Hematopoietic multipotent progenitor cell treated with erythropoietin and hydrocortisone succinate and interleukin-3 and kit ligand, for 6 days (in vitro differentiated cells): Measurements from ENCODE around the gene RPL27A.
A peak's percentile ranks its signal among the peaks of the same experiment; 100 is the strongest.

Source experiments
- DNase-seq: peaks from one replicate; pipeline ENCODE4 v3.0.0-alpha.2; 2015

Gene RPL27A

DNA sequence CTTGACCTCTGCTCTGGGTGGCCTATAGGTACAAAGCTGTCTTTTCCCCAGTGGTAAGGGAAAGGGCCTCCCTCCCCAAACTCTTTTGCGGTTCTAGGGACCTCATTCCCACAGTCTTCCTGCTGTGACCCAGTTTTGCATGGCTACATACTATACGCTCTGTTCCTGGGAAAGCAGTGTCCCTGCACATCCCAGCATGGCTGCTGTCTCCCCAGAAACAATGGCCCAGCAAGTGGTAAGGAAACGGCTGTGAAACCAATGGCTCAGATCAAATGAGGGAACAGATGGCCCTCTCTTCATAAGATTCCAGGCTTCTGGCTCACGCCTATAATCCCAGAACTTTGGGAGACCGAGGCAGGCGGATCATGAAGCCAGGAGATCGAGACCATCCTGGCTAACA, 41.1 kb downstream of the RPL27A start:
- no peak for DNase-seq

DNA sequence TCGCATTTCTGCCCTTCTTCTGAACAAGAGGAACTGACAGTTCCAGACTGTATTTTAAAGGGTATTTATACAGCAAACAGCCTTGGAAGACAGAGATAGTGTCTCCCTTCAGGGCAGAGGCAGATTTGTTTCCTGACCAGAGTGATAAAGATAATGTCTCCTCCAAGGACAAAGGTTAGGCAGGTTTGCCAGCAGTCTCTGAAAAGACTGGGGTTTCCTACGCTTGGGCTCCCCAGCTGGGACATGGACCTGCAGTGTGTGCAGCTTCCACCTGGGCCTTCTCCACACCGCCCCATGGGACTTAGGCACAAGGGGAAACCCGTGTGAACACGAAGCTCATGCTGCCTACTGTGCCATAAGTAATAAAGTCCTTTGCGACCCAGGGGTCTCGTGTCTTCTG, 42.1 kb downstream of the RPL27A start:
- no peak for DNase-seq

DNA sequence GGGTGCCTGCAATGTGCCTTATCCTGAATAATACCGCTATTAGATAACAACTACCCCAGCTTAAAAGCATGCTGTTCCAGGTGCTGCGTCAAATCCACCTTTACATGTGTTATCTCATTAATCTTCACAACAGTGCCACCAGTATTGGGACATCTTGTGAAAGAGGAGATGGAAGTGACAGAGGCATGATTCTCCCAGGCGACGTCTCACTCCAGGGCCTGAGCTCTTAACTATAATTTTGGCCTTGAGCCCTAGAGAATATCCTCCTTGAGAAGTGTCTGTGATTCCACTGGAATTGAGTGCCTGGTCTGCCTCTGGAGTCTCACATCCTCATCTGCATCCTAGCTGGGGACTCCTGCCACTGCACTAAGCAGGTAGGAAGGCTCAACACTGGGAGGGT, 43.8 kb downstream of the RPL27A start:
- no peak for DNase-seq

DNA sequence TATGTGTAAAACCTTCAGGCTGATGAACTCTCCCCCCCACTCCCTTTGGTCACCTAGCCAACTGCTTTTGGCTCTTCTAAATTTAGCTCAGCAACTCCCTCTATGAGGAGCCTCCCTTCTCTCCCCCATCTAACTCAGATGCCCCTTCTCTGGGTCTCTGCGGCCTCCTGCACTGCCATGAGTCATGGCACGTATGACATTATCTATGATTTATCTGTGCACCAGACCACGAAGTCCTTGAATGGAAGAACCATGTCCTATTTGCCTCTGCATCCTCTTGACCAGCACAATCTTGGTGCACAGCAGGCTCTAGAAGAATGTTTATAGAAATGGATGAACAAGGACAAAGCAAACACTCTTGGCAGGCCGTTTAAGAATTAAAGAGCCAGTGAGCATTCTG, 46.0 kb downstream of the RPL27A start:
- no peak for DNase-seq

DNA sequence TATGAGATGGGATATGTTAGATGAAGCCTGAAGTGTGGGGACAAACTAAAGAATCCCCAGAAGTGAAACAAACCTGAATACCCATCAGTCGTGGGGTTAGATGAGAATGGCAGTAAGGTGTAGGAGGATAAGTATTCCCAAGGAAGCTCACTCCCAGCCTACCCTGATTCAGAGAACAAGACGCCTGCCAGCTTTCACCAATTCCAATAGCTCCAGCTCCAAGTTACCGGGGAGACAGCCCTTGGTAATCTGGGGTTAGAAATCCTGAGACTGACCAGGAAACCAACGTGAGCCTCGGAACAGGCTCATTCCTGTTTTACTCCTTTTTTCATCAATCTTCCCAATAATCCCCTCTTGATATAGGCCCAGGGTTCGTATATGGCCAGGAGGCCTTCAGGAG, 46.5 kb downstream of the RPL27A start:
- DNase-seq: no peak

DNA sequence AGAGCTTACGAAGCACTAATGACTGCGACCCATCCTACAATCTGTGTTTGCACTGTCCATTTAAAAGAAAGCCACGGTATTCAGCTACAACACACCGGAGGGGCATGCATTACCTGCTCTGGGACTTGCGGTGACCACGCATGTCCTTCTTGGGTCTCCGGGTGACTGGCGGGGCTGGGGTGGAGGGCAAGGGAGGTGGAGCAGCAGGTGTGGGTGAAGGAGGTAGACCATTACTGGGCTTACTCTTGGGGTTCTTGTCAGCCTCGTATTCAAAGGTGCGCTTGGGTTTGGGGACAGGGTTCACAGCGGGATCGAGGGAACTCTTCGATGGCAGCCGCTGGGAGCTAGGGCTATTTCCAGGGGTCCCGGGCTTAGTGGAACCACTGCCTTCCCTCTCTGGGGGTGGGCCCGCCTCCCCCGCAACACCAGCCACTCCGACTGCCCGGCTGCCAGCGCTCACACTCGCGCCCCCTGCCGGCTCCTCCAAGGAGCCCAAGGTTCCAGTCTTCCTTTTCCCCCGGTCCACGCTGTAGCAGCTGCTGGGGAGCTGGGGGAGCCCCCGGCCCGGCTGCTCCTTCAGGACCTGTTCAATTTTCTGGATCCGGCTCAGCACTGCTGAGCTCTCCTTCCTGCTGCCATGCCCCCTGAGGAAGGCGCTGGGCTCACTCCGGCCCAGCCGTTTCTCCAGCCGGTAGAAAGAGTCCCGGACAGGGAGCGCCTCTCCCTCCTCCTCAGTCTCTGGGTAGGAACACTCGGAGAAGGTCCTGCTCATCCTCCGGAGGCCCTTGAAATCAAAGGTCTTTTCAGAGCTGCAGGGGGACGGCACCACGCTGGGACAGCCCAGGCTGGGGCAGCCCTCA, 47.5 kb downstream of the RPL27A start:
- DNase-seq: no peak

DNA sequence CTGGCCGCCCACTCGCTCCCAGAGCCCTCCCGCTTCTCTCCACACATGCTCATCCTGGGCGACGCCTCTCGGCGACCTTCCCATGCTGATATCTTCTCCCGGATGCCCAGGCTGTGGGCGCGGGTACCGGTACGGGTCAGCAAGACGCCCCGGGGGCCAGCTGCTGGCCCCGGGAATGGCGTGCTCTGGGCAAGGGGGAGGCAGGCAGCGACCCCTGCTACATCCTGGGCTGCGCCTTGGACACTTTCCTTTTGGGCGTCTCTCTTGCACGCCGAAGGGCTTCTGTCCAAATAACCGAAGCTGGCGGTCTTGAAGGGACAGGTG, 48.1 kb downstream of the RPL27A start:
- DNase-seq: no peak

DNA sequence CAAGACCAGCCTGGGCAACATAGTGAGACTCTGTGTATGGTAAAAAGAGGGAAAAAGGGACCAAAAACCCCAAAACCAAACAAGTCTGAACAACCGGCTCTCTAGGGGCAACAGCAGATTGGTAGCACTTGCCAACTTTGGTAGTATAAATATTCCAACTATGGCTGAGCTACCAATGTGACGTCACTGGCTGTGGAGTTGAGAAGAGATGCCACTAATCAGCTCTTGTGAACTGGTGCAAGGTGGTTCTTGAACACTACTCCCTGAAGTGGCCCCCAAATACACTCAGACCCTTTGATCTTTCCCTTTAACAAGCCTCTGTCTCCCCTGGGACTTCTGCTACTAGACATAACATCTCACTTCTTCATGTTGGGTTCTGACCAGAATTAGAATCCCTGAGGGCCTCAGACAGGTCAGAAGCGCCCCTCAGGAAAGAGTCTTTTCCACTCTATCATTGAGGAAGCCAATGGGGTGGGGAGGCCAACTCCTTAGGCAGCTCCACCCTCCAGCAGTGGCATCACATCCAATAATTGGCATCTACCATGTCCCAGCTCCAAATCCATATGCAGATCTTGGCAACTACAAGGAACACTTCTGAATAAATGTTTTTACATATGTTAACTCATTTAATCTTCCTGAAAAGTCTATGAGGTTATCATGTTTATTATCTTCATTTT, 49.2 kb downstream of the RPL27A start:
- no peak for DNase-seq

DNA sequence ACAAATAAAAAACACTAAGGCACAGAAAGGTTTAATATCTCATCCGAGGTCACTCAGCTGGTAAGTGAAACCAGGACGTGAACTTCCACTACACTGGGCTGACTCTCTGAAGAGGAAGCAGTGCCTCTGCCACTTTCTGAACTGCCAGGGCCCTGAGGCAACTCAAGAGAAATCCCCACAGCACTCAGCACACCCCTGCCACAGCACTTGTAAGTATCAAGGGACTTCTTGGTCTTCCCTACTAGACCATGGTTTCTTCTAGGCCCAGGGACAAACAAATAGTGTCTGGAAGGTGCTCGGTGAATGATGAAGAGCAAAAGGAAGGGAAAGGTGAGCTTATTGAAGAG, 49.7 kb downstream of the RPL27A start:
- no peak for DNase-seq

DNA sequence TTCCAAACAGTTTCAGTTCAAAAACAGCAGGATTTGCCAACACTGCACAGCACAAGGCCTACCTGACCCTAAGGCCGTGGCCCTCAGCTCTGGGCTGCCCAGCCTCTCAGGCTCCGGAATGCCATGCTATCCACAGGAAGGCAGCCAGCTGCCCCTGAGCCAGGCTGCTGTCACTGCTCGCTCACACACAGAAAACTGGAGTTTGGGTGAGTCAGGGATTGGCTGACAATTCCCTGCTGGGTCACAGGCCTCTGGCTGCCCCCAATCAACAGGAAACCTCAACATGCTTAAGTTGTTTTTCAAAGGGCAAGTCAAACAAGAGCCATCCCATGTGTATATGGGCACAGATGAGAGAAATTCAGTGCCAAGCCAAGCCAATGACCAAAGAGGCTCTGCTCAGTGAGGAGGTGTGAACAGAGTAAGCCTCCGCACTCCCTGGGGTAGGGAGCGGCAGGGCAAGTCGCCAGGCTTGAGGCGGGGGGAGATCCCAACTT, 50.2 kb downstream of the RPL27A start:
- DNase-seq: no peak

DNA sequence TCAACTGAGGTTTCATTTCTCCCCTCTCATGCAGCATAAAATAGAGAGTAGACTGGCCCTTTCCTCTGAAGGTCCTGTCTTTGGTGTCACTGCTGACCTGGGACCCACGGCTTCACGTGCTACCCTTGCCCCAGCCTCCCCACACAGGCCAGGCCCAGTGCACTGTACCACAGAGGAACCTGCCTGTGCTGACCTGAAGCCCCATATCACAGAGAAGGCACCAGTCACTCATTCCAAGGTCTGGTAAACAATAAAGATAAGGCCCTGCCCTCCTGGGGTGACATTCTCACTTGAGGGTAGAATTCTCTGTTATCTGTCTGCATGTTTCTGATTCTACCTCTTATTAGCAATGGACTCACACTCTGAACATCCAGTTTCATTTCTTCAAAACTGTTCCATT, 51.3 kb downstream of the RPL27A start:
- peak; percentile 49 for DNase-seq

DNA sequence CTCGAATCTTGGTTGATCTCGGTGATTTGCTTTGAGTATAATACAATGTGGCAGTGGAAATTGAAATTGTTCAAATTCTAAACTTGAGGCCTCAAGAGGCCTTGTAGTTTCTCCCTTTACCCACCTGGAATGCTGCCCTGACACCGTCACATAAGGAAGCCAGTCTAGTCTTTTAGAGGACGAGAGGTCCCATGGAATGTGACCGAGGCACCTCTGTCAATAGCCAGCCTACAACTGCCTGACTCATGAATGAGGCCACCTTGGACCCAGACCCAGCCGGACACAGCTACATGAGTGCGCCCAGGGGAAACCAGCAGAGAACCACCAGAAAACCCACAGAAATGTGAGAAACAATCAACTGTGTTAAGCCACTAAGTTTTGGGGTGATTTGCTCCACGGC, 52.5 kb downstream of the RPL27A start:
- no peak for DNase-seq

DNA sequence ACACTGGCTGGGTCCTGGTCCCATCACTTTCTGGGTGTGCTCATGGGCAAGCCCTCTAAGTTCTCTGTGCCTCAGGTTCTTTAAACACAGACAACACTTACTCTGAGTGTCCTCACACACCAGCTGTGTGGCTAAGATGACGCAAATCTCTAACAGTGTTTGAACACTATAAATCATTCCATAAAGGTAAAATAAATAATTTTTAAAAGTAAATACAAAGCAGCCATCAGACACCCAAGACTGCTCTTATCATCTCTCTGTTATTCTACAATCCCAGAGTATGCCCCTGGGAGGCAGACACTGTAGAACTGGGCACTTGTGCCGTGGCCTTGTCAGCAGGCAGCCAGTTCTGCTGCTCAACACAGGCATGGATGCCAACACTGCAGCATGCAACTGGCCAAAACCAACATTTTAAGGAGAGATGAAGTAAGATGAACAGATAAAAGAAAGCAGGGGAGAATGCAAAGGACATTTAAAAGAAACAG, 56.8 kb downstream of the RPL27A start:
- DNase-seq: no peak
